ENCODE measurements around the gene PDE4C. TPM values are rescaled to one million over a fixed set of nuclear protein-coding genes. Genes with fewer than 3 reads are reported as not detected.

Gene PDE4C
- total and polyA plus RNA-seq, 9 of the 15 experiments (the other 6 are each of a cell fraction or from before 2014, with no cell fraction given) = 0.04 to 0.91 (median 0.20) TPM; not detected in 1

- TF ChIP-seq HDAC2 (IDR thresholded peaks at IDR 0.05) = peak; percentile 95
- peak; percentile 69 for TF ChIP-seq HNRNPLL (IDR thresholded peaks at IDR 0.05; ENCODE audit: low read depth, low read length, poor library complexity, severe bottlenecking)
- TF ChIP-seq, protein P1, sequence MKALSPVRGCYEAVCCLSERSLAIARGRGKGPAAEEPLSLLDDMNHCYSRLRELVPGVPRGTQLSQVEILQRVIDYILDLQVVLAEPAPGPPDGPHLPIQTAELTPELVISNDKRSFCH (CRISPR knock-in tag; IDR thresholded peaks at IDR 0.05) = no peak
- TF ChIP-seq, protein P1 (tag; IDR thresholded peaks at IDR 0.05) = peak; percentile 90
- no peak for TF ChIP-seq ZNF699 (CRISPR knock-in tag; IDR thresholded peaks at IDR 0.05; ENCODE audit: insufficient replicate concordance)
- peak; percentile 98 for TF ChIP-seq SP1 (CRISPR knock-in tag; IDR thresholded peaks at IDR 0.05)
- TF ChIP-seq ZNF146 (CRISPR knock-in tag; IDR thresholded peaks at IDR 0.05; ENCODE audit: unreplicated experiment) = no peak
- TF ChIP-seq POLR3G (IDR thresholded peaks at IDR 0.05; ENCODE audit: extremely low read depth, insufficient read length, insufficient replicate concordance) = no peak
- TF ChIP-seq TARDBP (IDR thresholded peaks at IDR 0.05) = peak; percentile 82; the same call in 1 of the 2 replicates
- TF ChIP-seq ZNF431 (CRISPR knock-in tag; IDR thresholded peaks at IDR 0.05) = 0 out of 2 replicates have a peak, but pooled peaks have one; percentile 31
- TF ChIP-seq ZFX (CRISPR knock-in tag; IDR thresholded peaks at IDR 0.05) = no peak
- TF ChIP-seq, protein P2, sequence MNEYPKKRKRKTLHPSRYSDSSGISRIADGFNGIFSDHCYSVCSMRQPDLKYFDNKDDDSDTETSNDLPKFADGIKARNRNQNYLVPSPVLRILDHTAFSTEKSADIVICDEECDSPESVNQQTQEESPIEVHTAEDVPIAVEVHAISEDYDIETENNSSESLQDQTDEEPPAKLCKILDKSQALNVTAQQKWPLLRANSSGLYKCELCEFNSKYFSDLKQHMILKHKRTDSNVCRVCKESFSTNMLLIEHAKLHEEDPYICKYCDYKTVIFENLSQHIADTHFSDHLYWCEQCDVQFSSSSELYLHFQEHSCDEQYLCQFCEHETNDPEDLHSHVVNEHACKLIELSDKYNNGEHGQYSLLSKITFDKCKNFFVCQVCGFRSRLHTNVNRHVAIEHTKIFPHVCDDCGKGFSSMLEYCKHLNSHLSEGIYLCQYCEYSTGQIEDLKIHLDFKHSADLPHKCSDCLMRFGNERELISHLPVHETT (CRISPR knock-in tag; conservative IDR thresholded peaks at IDR 0.05 in 1 of 2, IDR thresholded peaks at IDR 0.05 in 1 of 2) = peak in 1 of 2 experiments; percentile 89; a peak in 2 of 4 replicates
- TF ChIP-seq ZNF589 (CRISPR knock-in tag; IDR thresholded peaks at IDR 0.05; ENCODE audit: low read depth) = peak; percentile 30; the same call in 1 of the 2 replicates
- peak; percentile 26; the same call in 1 of the 2 replicates for TF ChIP-seq CREB1 (IDR thresholded peaks at IDR 0.05)
- peak; percentile 72; the same call in 1 of the 2 replicates for TF ChIP-seq CREB1 (CRISPR knock-in tag; IDR thresholded peaks at IDR 0.05)
- TF ChIP-seq CTCF (IDR thresholded peaks at IDR 0.05 in 2 of 3, conservative IDR thresholded peaks at IDR 0.05 in 1 of 3; ENCODE audit: insufficient read depth in 2 of 3, low read depth in 1 of 3, low read length in 3 of 3) = peak in 1 of 3 experiments; percentile 12; a peak in 1 of 6 replicates
- TF ChIP-seq, protein P3, sequence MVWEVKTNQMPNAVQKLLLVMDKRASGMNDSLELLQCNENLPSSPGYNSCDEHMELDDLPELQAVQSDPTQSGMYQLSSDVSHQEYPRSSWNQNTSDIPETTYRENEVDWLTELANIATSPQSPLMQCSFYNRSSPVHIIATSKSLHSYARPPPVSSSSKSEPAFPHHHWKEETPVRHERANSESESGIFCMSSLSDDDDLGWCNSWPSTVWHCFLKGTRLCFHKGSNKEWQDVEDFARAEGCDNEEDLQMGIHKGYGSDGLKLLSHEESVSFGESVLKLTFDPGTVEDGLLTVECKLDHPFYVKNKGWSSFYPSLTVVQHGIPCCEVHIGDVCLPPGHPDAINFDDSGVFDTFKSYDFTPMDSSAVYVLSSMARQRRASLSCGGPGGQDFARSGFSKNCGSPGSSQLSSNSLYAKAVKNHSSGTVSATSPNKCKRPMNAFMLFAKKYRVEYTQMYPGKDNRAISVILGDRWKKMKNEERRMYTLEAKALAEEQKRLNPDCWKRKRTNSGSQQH (CRISPR knock-in tag; IDR thresholded peaks at IDR 0.05) = peak; percentile 83
- TF ChIP-seq FOXM1 (IDR thresholded peaks at IDR 0.05; ENCODE audit: low read depth) = peak; percentile 90
- TF ChIP-seq FOXM1 (CRISPR knock-in tag; IDR thresholded peaks at IDR 0.05; ENCODE audit: low read depth) = no peak
- TF ChIP-seq PHF20 (IDR thresholded peaks at IDR 0.05; ENCODE audit: partially characterized antibody) = peak; percentile 71
- TF ChIP-seq MYC (IDR thresholded peaks at IDR 0.05; ENCODE audit: low read depth, low read length) = peak; percentile 62; the same call in 1 of the 2 replicates
- no peak for TF ChIP-seq MYC (CRISPR knock-in tag; IDR thresholded peaks at IDR 0.05; ENCODE audit: borderline replicate concordance, low read depth)
These were observed 2.2 kb downstream of the PDE4C start (continued) for GRCh38 chr19:18223860-18224524.
